Metanephros (tissue), 2 donors: ENCODE data around the gene POLD2. TPM values are rescaled to one million over a fixed set of nuclear protein-coding genes. Genes with fewer than 3 reads are reported as not detected.

Experiments used
- small RNA-seq: library from RNA; depleted of rRNA; stranded (forward); fragments of <200 nt; gene quantifications from one replicate; pipeline ENCODE3, GENCODE V24; 2014; ENCODE audit warnings: low replicate concordance
- total RNA-seq: library from RNA; depleted of rRNA; stranded (reverse); fragments of >200 nt; gene quantifications from one replicate; pipeline ENCODE4 v1.2.3, GENCODE V29; 2014

POLD2 gene
- total RNA-seq: 77.7 TPM

GRCh38 chr7:44123190-44124003 is at the start of gene POLD2:
POLD2 (minus strand) TSS chr7:44123548; CDS start chr7:44122053, 1,495 bp downstream.

GRCh38 chr7:44141221-44141850 is 18.0 kb upstream of the POLD2 start, which contains the start of gene MYL7:
MYL7 (minus strand) TSS chr7:44141332; CDS start chr7:44141305, 27 bp downstream.

GRCh38 chr7:44103923-44104859 is 19.2 kb downstream of the POLD2 start, which contains the start of gene AEBP1:
AEBP1 (plus strand) TSS chr7:44104345; CDS start chr7:44104666, 321 bp downstream.

GRCh38 chr7:44065431-44066110 is 57.8 kb downstream of the POLD2 start, which contains the start of gene PGAM2:
PGAM2 (minus strand) TSS chr7:44065567; CDS start chr7:44065529, 38 bp downstream.

Small RNA genes lying within 50 kb of the gene (small RNA-seq; reads per million reads assigned to genes)
- not detected for gene RNA5SP230

Other genes with a start within 250 kb of the POLD2 start
- 27.8 TPM for gene URGCP, start 217.0 kb downstream of the POLD2 start, total RNA-seq
- 12.4 TPM for gene UBE2D4, start 197.1 kb downstream of the POLD2 start, total RNA-seq
- gene SPDYE1, start 125.7 kb downstream of the POLD2 start, total RNA-seq: not detected
- gene DBNL, start 78.8 kb downstream of the POLD2 start, total RNA-seq: 73.8 TPM
- gene PGAM2, start 58.0 kb downstream of the POLD2 start, total RNA-seq: 102 TPM
- 33.3 TPM for gene POLM, start 41.0 kb downstream of the POLD2 start, total RNA-seq
- 68.5 TPM for gene AEBP1, start 19.2 kb downstream of the POLD2 start, total RNA-seq
- gene MYL7, start 17.8 kb upstream of the POLD2 start, total RNA-seq: not detected
- gene GCK, start 65.9 kb upstream of the POLD2 start, total RNA-seq: 2.9 TPM
- gene YKT6, start 77.4 kb upstream of the POLD2 start, total RNA-seq: 54.8 TPM
- 6.1 TPM for gene CAMK2B, start 202.0 kb upstream of the POLD2 start, total RNA-seq